RWPE1 (cell line): ENCODE results near the gene MARCO.

Source experiments
- CTCF ChIA-PET: fragments of 350-600 bp; sonication (Branson Sonifier 250); formaldehyde crosslinking; extraction: SDS; loops from one replicate; lab custom pipeline; 2021; lab: Yijun Ruan, JAX
- POLR2A ChIA-PET: fragments of 400-600 bp; formaldehyde crosslinking; extraction: SDS; loops from one replicate; lab custom pipeline; 2020; ENCODE audit warnings: antibody characterized with exemption; ENCODE audit not compliant: low non-redundant PET; lab: Yijun Ruan, JAX
- DNase-seq: peaks from one replicate; pipeline ENCODE4 v3.0.0; 2012; ENCODE audit warnings: low spot score
- H3K27ac ChIP-seq: fragments of 450-650 bp; 2 replicates; pipeline ENCODE4 v1.5.1; 2017
- CTCF ChIP-seq: fragments of 450-650 bp; conservative IDR thresholded peaks from 2 replicates; pipeline ENCODE4 v1.5.1; 2017; ENCODE audit warnings: low read depth, mild to moderate bottlenecking

MARCO gene

DNA sequence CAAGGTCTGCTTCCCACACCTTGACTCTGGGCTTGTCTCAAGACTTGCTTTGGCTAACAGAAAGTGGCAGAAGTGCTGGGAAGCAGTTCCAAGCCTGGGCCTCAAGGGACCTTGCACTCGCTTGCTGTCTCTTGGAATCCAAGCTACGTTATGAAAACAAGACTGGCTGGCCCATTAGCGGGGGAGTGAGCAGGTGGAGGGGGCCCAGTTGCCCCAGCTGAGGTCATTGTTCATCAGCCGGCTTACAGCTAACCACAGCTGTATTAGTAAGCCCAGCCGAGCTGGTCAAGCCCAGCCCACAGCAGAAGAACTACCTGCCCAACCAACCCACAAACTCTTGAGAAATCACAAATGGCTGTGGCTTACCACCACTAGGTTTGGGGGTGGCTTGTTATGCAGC lies 63.1 kb downstream of the MARCO start:
- CTCF ChIA-PET, result interaction anchor here (0.9 to 1.1 kb wide), 2 partner anchors 122 to 124 kb away, joined by 3 to 4 read pairs; no protein-coding TSS in a partner anchor
- POLR2A ChIA-PET, result no interaction called here

GRCh38 chr2:119005555-119005954 lies 63.6 kb downstream of the MARCO start:
- H3K27ac ChIP-seq, result no peak overlapping the region
- ChIA-PET CTCF (interaction anchor here (1.1 kb wide), 1 partner anchor 123 kb away, joined by 3 read pairs; no protein-coding TSS in a partner anchor), POLR2A (no interaction called here)
- no peak for TF ChIP-seq CTCF
- no peak for DNase-seq

More for the DNA sequence above, 63.1 kb downstream of the MARCO start:
- no peak for TF ChIP-seq CTCF
- no peak for DNase-seq
- no peak overlapping the region for H3K27ac ChIP-seq

- CTCF ChIA-PET, result interaction anchor here (0.8 to 1.0 kb wide), 2 partner anchors 34 to 125 kb away, joined by 3 to 4 read pairs; no protein-coding TSS in a partner anchor
- H3K27ac ChIP-seq, result no peak overlapping the region
- POLR2A ChIA-PET, result no interaction called here
- no peak for TF ChIP-seq CTCF
- no peak for DNase-seq
Observed at GRCh38 chr2:119006441-119006840, 64.4 kb downstream of the MARCO start.

DNA sequence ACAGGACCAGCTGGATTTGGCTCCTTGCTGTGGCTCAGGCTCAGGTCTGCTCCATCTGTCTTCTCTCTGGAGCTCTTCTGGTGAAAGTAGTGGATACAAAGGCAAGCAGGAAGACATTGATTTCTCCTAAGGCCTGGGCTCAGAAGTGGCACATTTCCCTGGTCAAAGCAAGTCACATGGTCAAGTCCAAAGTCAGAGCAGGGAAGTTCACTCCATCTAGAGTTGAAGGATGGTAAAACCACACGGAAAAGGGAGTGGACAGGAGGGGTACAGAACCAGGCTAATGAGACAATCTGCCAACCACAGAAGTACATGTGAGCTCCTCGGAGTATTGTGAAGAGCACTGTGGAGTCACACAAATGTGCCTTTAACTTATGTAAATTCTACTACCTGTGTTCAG lies 66.1 kb downstream of the MARCO start:
- TF ChIP-seq CTCF, result no peak
- H3K27ac ChIP-seq, result no peak overlapping the region
- POLR2A ChIA-PET, result no interaction called here
- CTCF ChIA-PET, result interaction anchor here (1.1 kb wide), 1 partner anchor 127 kb away, joined by 3 read pairs; no protein-coding TSS in a partner anchor
- DNase-seq, result no peak

- DNase-seq, result no peak
- TF ChIP-seq CTCF, result no peak
- CTCF ChIA-PET, result no interaction called here
- POLR2A ChIA-PET, result no interaction called here
- no peak overlapping the region for H3K27ac ChIP-seq
Observed at GRCh38 chr2:119009110-119009509, 67.1 kb downstream of the MARCO start.

- DNase-seq, result no peak
- POLR2A ChIA-PET, result no interaction called here
- TF ChIP-seq CTCF, result no peak
- CTCF ChIA-PET, result interaction anchor here (1.1 to 1.2 kb wide), 2 partner anchors 128 to 281 kb away, joined by 3 read pairs; no protein-coding TSS in a partner anchor
- no peak overlapping the region for H3K27ac ChIP-seq
Observed at GRCh38 chr2:119010336-119010735, 68.3 kb downstream of the MARCO start.
